NCI-H460 (cell line): ENCODE results near the gene GALNT15. TPM values are rescaled to one million over a fixed set of nuclear protein-coding genes. Genes with fewer than 3 reads are reported as not detected.

ENCODE experiments used
- DNase-seq: peaks from one replicate; pipeline ENCODE4 v3.0.0-alpha.2; 2016; ENCODE audit warnings: low read depth; ENCODE audit errors: extremely low read depth
- total RNA-seq: library from RNA; depleted of rRNA; stranded (reverse); fragments of >200 nt; shearing (Covaris generic); gene quantifications from 2 replicates; pipeline ENCODE4 v1.2.3, GENCODE V29; 2014

Gene GALNT15
- total RNA-seq, 1 experiment from 2014 or later: 0.07 TPM

- DNase-seq: no peak
Observed at GRCh38 chr3:16248556-16248955, 74.1 kb downstream of the GALNT15 start.

- no peak for DNase-seq
Observed at GRCh38 chr3:16249336-16249735, 74.9 kb downstream of the GALNT15 start.

GRCh38 chr3:16249886-16250285, 75.4 kb downstream of the GALNT15 start:
- no peak for DNase-seq

GRCh38 chr3:16251316-16252085, 77.0 kb downstream of the GALNT15 start:
- no peak for DNase-seq

- DNase-seq: no peak
Observed at GRCh38 chr3:16252243-16252978, 77.9 kb downstream of the GALNT15 start.

- no peak for DNase-seq
Observed at GRCh38 chr3:16252988-16253387, 78.5 kb downstream of the GALNT15 start.

- no peak for DNase-seq
Observed at GRCh38 chr3:16253601-16254000, 79.1 kb downstream of the GALNT15 start.

GRCh38 chr3:16254916-16255315, 80.4 kb downstream of the GALNT15 start:
- DNase-seq: no peak

- DNase-seq: no peak
Observed at GRCh38 chr3:16255326-16255725, 80.8 kb downstream of the GALNT15 start.

- no peak for DNase-seq
Observed at GRCh38 chr3:16255726-16256125, 81.2 kb downstream of the GALNT15 start.

GRCh38 chr3:16257309-16257708, 82.8 kb downstream of the GALNT15 start:
- DNase-seq: no peak

GRCh38 chr3:16258177-16258576, 83.7 kb downstream of the GALNT15 start:
- no peak for DNase-seq

- no peak for DNase-seq
Observed at GRCh38 chr3:16258866-16259265, 84.4 kb downstream of the GALNT15 start.

- no peak for DNase-seq
Observed at GRCh38 chr3:16260046-16260445, 85.6 kb downstream of the GALNT15 start.

- DNase-seq: no peak
Observed at GRCh38 chr3:16262174-16262573, 87.7 kb downstream of the GALNT15 start.

- no peak for DNase-seq
Observed at GRCh38 chr3:16264174-16264707, 89.8 kb downstream of the GALNT15 start.

GRCh38 chr3:16264708-16265454, 90.4 kb downstream of the GALNT15 start, which contains the start of the genes DPH3 and OXNAD1:
Gene DPH3, minus strand, starts transcription at chr3:16264943. Its CDS starts 67 bp downstream, at chr3:16264876.
Gene OXNAD1, plus strand, starts transcription at chr3:16265212. Its CDS starts 5,741 bp downstream, at chr3:16270953.
- DNase-seq: peak; percentile 98

GRCh38 chr3:16265455-16265786, 90.9 kb downstream of the GALNT15 start:
- no peak for DNase-seq

GRCh38 chr3:16266714-16267113, 92.2 kb downstream of the GALNT15 start:
- no peak for DNase-seq

GRCh38 chr3:16270855-16271254, 96.4 kb downstream of the GALNT15 start:
- no peak for DNase-seq

GRCh38 chr3:16272588-16272987, 98.1 kb downstream of the GALNT15 start:
- DNase-seq: no peak
